Panc1 (cell line): ENCODE data around the gene MSI2. TPM values are rescaled to one million over a fixed set of nuclear protein-coding genes. Genes with fewer than 3 reads are reported as not detected.

Experiments
- ATAC-seq: fragments of 200-7000 bp; cut with Tn5 transposase; 2 replicates; pipeline ENCODE4 v1.9.1; 2020; ENCODE audit warnings: mild to moderate bottlenecking, moderate library complexity
- BruUV-seq: library from RNA; stranded (reverse); fragments of 400-500 nt; replicated peaks from 2 replicates; lab custom pipeline; 2021; lab: Mats Ljungman, UMichigan
- CTCF ChIA-PET: fragments of 300-600 bp; sonication (Branson Sonifier 250); formaldehyde crosslinking; loops from one replicate; lab custom pipeline; 2022; ENCODE audit warnings: antibody characterized with exemption; lab: Charles Lee
- POLR2A ChIA-PET: fragments of 300-600 bp; sonication (Branson Sonifier 250); formaldehyde crosslinking; loops from one replicate; lab custom pipeline; 2022; ENCODE audit warnings: antibody characterized with exemption; lab: Charles Lee
- DNase-seq: peaks from one replicate; pipeline ENCODE4 v3.0.0-alpha.2; 2010; ENCODE audit warnings: low read depth, low spot score
- H3K27ac ChIP-seq: 2 replicates; pipeline ENCODE4 v1.5.1; 2011; ENCODE audit warnings: mild to moderate bottlenecking, low read length, inconsistent platforms
- H3K27me3 ChIP-seq: fragments of 200-500 bp; sonication (Bioruptor generic); 2 replicates; pipeline ENCODE4 v1.6.0; 2014; ENCODE audit warnings: low read length, inconsistent platforms; ENCODE audit not compliant: control insufficient read depth, insufficient read depth
- H3K36me3 ChIP-seq: fragments of 200-500 bp; sonication (Bioruptor generic); 2 replicates; pipeline ENCODE4 v1.5.1; 2014; ENCODE audit warnings: inconsistent platforms, mild to moderate bottlenecking, low read length, moderate library complexity; ENCODE audit not compliant: control insufficient read depth, insufficient read depth
- H3K4me1 ChIP-seq: 2 replicates; pipeline ENCODE4 v1.5.1; 2011; ENCODE audit warnings: inconsistent platforms, mild to moderate bottlenecking, low read length, moderate library complexity; ENCODE audit not compliant: control insufficient read depth, insufficient read depth
- H3K4me3 ChIP-seq, 2 experiments: 2 replicates each; pipeline ENCODE4 v1.5.1; 2011 to 2012; ENCODE audit warnings: low read depth in 2 of 2, low read length in 2 of 2, mild to moderate bottlenecking in 2 of 2, inconsistent platforms in 1 of 2, moderate library complexity in 1 of 2
- H3K9me3 ChIP-seq: fragments of 200-500 bp; sonication (Bioruptor generic); 2 replicates; pipeline ENCODE4 v1.5.1; 2014; ENCODE audit warnings: low read depth, mild to moderate bottlenecking, inconsistent platforms, low read length, moderate library complexity; ENCODE audit not compliant: control insufficient read depth, insufficient read depth
- POLR2AphosphoS5 ChIP-seq: IDR thresholded peaks from 2 replicates; pipeline ENCODE4 v1.6.1; 2012; ENCODE audit warnings: mild to moderate bottlenecking, low read depth, low read length, moderate library complexity
- SIN3A ChIP-seq: IDR thresholded peaks from 2 replicates; pipeline ENCODE4 v1.6.1; 2012; ENCODE audit warnings: low read depth, mild to moderate bottlenecking, low read length, moderate library complexity, borderline replicate concordance; ENCODE audit not compliant: insufficient read depth
- TCF7L2 ChIP-seq: IDR thresholded peaks from 2 replicates; pipeline ENCODE4 v1.6.1; 2011; ENCODE audit warnings: mild to moderate bottlenecking, low read depth, low read length, inconsistent platforms
- in situ Hi-C: cut with HindIII; loops from 2 replicates; pipeline ENCODE4 v1.10.0; 2016; ENCODE audit warnings: low sequenced_read_pairs, low pct_unique_long_range_greater_than_20kb
- intact Hi-C: fragments of 100-400 bp; cut with micrococcal nuclease; formaldehyde crosslinking; loops from one replicate; pipeline ENCODE4 v1.10.0; 2022; ENCODE audit not compliant: unreplicated experiment
- total RNA-seq: library from RNA; stranded (reverse); gene quantifications from one replicate; pipeline ENCODE4 v1.2.1, GENCODE V29; 2021; ENCODE audit not compliant: unreplicated experiment
- TF ChIP-seq, protein P1 (sequence below), 2 experiments: IDR thresholded peaks; 2 replicates each; pipeline ENCODE4 v1.6.1; 2011 to 2012; ENCODE audit warnings: low read depth in 2 of 2, control low read depth in 1 of 2, low read length in 1 of 2, mild to moderate bottlenecking in 1 of 2, moderate library complexity in 1 of 2; ENCODE audit not compliant: insufficient read depth in 1 of 2
- TF ChIP-seq, protein P2 (sequence below): fragments of 450-650 bp; IDR thresholded peaks from 2 replicates; pipeline ENCODE4 v1.5.1; 2017; ENCODE audit warnings: mild to moderate bottlenecking

MSI2 gene
- total RNA-seq, 1 experiment from 2014 or later, result 38.5 TPM

DNA sequence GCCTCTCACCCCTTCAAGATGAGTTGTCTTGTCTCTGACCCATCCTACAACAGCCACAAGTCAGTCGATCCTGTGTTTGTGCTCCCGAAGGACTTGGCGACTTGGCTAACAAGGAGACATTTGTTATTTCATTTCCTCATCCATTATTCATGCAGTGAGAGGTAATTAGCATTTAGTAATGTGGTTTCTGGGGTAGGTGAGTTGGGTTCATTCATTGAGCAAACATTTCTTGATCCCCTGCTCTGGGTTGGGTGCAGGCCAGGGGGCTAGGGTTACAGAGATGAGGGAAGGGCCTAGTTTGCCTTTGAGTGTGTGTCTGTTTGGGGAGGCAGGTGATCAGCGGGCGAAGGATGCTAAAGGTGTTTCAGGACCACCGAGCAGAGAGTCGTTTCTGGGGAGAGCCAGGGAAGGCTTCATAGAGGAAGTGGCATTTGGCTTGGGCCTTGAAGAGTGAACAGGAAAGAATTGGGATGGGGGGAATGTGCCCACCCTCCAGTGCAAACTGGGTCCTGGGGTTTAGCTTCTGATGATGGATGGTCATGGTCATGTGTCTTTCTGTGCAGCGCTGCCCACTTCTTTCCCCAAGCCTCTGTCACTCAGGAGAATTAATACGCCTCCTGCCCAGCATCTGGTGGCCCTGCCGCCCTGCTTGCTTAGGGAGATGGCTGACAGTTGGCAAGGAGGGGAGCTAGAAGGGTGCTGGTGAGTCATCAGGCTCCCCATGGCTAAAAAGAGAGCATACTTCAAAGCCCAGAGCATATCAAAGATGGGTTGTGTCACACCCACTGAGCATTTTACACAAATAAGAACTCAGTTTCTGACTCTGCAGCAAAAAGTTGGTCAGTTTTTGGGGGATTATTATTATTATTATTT lies 38.5 kb downstream of the MSI2 start:
- TF ChIP-seq, protein P1, sequence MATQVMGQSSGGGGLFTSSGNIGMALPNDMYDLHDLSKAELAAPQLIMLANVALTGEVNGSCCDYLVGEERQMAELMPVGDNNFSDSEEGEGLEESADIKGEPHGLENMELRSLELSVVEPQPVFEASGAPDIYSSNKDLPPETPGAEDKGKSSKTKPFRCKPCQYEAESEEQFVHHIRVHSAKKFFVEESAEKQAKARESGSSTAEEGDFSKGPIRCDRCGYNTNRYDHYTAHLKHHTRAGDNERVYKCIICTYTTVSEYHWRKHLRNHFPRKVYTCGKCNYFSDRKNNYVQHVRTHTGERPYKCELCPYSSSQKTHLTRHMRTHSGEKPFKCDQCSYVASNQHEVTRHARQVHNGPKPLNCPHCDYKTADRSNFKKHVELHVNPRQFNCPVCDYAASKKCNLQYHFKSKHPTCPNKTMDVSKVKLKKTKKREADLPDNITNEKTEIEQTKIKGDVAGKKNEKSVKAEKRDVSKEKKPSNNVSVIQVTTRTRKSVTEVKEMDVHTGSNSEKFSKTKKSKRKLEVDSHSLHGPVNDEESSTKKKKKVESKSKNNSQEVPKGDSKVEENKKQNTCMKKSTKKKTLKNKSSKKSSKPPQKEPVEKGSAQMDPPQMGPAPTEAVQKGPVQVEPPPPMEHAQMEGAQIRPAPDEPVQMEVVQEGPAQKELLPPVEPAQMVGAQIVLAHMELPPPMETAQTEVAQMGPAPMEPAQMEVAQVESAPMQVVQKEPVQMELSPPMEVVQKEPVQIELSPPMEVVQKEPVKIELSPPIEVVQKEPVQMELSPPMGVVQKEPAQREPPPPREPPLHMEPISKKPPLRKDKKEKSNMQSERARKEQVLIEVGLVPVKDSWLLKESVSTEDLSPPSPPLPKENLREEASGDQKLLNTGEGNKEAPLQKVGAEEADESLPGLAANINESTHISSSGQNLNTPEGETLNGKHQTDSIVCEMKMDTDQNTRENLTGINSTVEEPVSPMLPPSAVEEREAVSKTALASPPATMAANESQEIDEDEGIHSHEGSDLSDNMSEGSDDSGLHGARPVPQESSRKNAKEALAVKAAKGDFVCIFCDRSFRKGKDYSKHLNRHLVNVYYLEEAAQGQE (IDR thresholded peaks at IDR 0.05; ENCODE audit: insufficient read depth in 1 of 2, low read depth in 2 of 2, low read length in 1 of 2), result no peak
- no peak for TF ChIP-seq POLR2AphosphoS5
- no peak for TF ChIP-seq SIN3A
- no peak for TF ChIP-seq TCF7L2
- TF ChIP-seq, protein P2, sequence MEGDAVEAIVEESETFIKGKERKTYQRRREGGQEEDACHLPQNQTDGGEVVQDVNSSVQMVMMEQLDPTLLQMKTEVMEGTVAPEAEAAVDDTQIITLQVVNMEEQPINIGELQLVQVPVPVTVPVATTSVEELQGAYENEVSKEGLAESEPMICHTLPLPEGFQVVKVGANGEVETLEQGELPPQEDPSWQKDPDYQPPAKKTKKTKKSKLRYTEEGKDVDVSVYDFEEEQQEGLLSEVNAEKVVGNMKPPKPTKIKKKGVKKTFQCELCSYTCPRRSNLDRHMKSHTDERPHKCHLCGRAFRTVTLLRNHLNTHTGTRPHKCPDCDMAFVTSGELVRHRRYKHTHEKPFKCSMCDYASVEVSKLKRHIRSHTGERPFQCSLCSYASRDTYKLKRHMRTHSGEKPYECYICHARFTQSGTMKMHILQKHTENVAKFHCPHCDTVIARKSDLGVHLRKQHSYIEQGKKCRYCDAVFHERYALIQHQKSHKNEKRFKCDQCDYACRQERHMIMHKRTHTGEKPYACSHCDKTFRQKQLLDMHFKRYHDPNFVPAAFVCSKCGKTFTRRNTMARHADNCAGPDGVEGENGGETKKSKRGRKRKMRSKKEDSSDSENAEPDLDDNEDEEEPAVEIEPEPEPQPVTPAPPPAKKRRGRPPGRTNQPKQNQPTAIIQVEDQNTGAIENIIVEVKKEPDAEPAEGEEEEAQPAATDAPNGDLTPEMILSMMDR, result no peak
- Histone ChIP-seq H3K9me3 (no peaks in the 10 kb centered on the region), H3K36me3 (no peaks in the 10 kb centered on the region), H3K4me1 (no peaks in the 10 kb centered on the region), H3K27me3 (no peaks in the 10 kb centered on the region), H3K27ac (no peak overlapping the region), H3K4me3 (no peak overlapping the region)
- intact Hi-C loops, result no loop called here
- no TSS peak for BruUV-seq
- POLR2A ChIA-PET, result no interaction called here
- ATAC-seq (no peak), DNase-seq (no peak)
- in situ Hi-C loops, result no loop called here
- CTCF ChIA-PET, result no interaction called here

DNA sequence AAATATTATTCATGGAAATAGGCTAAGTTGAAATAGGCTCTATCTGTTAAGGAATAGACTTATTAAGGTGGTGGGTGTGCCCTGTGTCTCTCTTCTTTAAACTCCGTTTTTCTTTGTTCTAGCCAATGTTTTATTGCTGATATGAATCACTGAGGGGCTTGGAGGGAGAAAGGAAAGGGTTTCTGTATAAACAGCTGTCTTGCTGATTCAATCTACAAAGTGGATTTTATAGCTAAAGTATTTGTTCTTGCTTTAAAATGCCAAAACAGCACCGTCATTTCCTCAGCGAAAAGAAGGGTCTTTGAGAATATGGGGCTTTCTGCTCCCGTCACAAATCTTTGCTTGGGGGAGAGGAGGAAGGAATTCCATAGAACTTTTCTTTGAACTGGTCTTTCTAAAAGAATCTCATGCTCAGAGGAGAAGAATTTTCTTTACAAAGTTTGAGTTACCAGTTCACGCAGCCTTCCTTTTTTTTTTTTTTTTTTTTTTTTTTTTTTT lies 39.3 kb downstream of the MSI2 start:
- DNase-seq (no peak), ATAC-seq (no peak)
- BruUV-seq, result no TSS peak
- in situ Hi-C loops (no loop called here), intact Hi-C loops (no loop called here)
- Histone ChIP-seq H3K36me3 (no peaks in the 10 kb centered on the region), H3K4me3 (no peak overlapping the region), H3K9me3 (no peaks in the 10 kb centered on the region), H3K27me3 (no peaks in the 10 kb centered on the region), H3K4me1 (no peaks in the 10 kb centered on the region), H3K27ac (no peak overlapping the region)
- TF ChIP-seq, protein P1 (IDR thresholded peaks at IDR 0.05; ENCODE audit: insufficient read depth in 1 of 2, low read depth in 2 of 2, low read length in 1 of 2), result no peak
- no peak for TF ChIP-seq POLR2AphosphoS5
- TF ChIP-seq SIN3A, result no peak
- TF ChIP-seq TCF7L2, result no peak
- TF ChIP-seq, protein P2, result no peak
- ChIA-PET CTCF (no interaction called here), POLR2A (no interaction called here)
